ENCODE data around the gene ARID4A. TPM values are rescaled to one million over a fixed set of nuclear protein-coding genes. Genes with fewer than 3 reads are reported as not detected.
"Not testable (repeated sequence)": the region's sequence is repeated elsewhere in the genome, so short reads cannot be mapped to it uniquely, and the experiment has no call there.

Gene ARID4A, protein sequence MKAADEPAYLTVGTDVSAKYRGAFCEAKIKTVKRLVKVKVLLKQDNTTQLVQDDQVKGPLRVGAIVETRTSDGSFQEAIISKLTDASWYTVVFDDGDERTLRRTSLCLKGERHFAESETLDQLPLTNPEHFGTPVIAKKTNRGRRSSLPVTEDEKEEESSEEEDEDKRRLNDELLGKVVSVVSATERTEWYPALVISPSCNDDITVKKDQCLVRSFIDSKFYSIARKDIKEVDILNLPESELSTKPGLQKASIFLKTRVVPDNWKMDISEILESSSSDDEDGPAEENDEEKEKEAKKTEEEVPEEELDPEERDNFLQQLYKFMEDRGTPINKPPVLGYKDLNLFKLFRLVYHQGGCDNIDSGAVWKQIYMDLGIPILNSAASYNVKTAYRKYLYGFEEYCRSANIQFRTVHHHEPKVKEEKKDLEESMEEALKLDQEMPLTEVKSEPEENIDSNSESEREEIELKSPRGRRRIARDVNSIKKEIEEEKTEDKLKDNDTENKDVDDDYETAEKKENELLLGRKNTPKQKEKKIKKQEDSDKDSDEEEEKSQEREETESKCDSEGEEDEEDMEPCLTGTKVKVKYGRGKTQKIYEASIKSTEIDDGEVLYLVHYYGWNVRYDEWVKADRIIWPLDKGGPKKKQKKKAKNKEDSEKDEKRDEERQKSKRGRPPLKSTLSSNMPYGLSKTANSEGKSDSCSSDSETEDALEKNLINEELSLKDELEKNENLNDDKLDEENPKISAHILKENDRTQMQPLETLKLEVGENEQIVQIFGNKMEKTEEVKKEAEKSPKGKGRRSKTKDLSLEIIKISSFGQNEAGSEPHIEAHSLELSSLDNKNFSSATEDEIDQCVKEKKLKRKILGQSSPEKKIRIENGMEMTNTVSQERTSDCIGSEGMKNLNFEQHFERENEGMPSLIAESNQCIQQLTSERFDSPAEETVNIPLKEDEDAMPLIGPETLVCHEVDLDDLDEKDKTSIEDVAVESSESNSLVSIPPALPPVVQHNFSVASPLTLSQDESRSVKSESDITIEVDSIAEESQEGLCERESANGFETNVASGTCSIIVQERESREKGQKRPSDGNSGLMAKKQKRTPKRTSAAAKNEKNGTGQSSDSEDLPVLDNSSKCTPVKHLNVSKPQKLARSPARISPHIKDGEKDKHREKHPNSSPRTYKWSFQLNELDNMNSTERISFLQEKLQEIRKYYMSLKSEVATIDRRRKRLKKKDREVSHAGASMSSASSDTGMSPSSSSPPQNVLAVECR
- 10 to 100 TPM; 21.4 to 26.8 TPM for total RNA-seq

GRCh38 chr14:58298477-58299400 lies at the start of gene ARID4A:
Gene ARID4A (plus strand): TSS chr14:58298555. CDS start chr14:58299855, 1,300 bp downstream.
- Histone ChIP-seq H3K4me3 (peak within 1 kb of the TSS; percentile 100), H3K4me1 (peaks cover 8% of the 10 kb centered on the region), H3K27ac (peak within 1 kb of the TSS; percentile 96), H3K27me3 (no peaks in the 10 kb centered on the region), H3K9ac (ENCODE audit: low read depth in 2 of 2, low read length in 2 of 2) (peak within 1 kb of the TSS; percentile 94 to 98), H3K36me3 (peaks cover 17% of the 10 kb centered on the region), H3K9me3 (no peaks in the 10 kb centered on the region)
- peak; percentile 95 for DNase-seq
- intact Hi-C loops (cut with DNase I): loop anchor here (5.0 kb wide), 1 partner anchor 51 kb away; no protein-coding TSS in a partner anchor
- TF ChIP-seq, protein P1, sequence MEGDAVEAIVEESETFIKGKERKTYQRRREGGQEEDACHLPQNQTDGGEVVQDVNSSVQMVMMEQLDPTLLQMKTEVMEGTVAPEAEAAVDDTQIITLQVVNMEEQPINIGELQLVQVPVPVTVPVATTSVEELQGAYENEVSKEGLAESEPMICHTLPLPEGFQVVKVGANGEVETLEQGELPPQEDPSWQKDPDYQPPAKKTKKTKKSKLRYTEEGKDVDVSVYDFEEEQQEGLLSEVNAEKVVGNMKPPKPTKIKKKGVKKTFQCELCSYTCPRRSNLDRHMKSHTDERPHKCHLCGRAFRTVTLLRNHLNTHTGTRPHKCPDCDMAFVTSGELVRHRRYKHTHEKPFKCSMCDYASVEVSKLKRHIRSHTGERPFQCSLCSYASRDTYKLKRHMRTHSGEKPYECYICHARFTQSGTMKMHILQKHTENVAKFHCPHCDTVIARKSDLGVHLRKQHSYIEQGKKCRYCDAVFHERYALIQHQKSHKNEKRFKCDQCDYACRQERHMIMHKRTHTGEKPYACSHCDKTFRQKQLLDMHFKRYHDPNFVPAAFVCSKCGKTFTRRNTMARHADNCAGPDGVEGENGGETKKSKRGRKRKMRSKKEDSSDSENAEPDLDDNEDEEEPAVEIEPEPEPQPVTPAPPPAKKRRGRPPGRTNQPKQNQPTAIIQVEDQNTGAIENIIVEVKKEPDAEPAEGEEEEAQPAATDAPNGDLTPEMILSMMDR (IDR thresholded peaks at IDR 0.05): no peak

GRCh38 chr14:58249611-58250010 lies 48.7 kb upstream of the ARID4A start:
- Histone ChIP-seq H3K9ac (ENCODE audit: low read depth in 2 of 2, low read length in 2 of 2) (no peak overlapping the region), H3K27me3 (no peaks in the 10 kb centered on the region), H3K4me3 (no peak overlapping the region), H3K9me3 (no peaks in the 10 kb centered on the region), H3K4me1 (no peaks in the 10 kb centered on the region), H3K36me3 (peaks cover 7% of the 10 kb centered on the region), H3K27ac (no peak overlapping the region)
- TF ChIP-seq, protein P1 (IDR thresholded peaks at IDR 0.05): no peak
- no peak for DNase-seq
- intact Hi-C loops (cut with DNase I): loop anchor here (5.0 kb wide), 1 partner anchor 48 kb away; the partner anchor contains the start of gene ARID4A

GRCh38 chr14:58258156-58258555 lies 40.2 kb upstream of the ARID4A start:
- H3K27ac ChIP-seq: no peak overlapping the region
- intact Hi-C loops (cut with DNase I): no loop called here
- no peaks in the 10 kb centered on the region for H3K4me1 ChIP-seq
- DNase-seq: no peak
- no peaks in the 10 kb centered on the region for H3K27me3 ChIP-seq
- H3K4me3 ChIP-seq: no peak overlapping the region
- TF ChIP-seq, protein P1 (IDR thresholded peaks at IDR 0.05): no peak
- H3K9me3 ChIP-seq: no peaks in the 10 kb centered on the region
- no peaks in the 10 kb centered on the region for H3K36me3 ChIP-seq
- no peak overlapping the region for H3K9ac ChIP-seq (ENCODE audit: low read depth in 2 of 2, low read length in 2 of 2)

- intact Hi-C loops (cut with DNase I): loop anchor here (5.0 kb wide), 1 partner anchor 45 kb away; no protein-coding TSS in a partner anchor
- not testable (repeated sequence) for DNase-seq; H3K9me3 ChIP-seq; H3K9ac ChIP-seq (ENCODE audit: low read depth in 2 of 2, low read length in 2 of 2); H3K27me3 ChIP-seq; H3K4me1 ChIP-seq; H3K4me3 ChIP-seq; H3K27ac ChIP-seq
- peaks cover 10% of the 10 kb centered on the region for H3K36me3 ChIP-seq
Measured at GRCh38 chr14:58262005-58262404, 36.4 kb upstream of the ARID4A start.

DNA sequence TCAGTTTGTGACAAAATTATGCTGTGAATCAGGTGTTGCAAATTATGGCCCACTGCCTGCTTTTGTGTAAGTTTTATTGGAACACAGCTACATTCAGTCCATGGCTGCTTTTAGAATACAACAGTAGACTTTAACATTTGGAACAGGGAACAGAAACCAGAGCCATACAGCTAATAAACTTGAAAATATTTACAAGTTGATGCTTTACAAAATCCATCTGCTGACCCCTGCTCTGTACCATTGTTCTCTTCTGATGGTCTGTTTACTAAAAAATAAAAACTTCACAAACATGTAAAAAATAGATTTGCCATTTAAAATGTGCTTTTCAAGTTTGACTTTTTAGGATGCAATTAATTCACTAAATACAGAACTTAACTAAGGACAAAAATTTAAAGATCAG lies 33.0 kb upstream of the ARID4A start:
- H3K4me1 ChIP-seq: no peaks in the 10 kb centered on the region
- H3K27ac ChIP-seq: no peak overlapping the region
- peaks cover 16% of the 10 kb centered on the region for H3K36me3 ChIP-seq

More for the DNA sequence above, 33.0 kb upstream of the ARID4A start:
- Histone ChIP-seq H3K4me3 (no peak overlapping the region), H3K27me3 (no peaks in the 10 kb centered on the region), H3K9me3 (no peaks in the 10 kb centered on the region), H3K9ac (ENCODE audit: low read depth in 2 of 2, low read length in 2 of 2) (no peak overlapping the region)
- intact Hi-C loops (cut with DNase I): no loop called here
- TF ChIP-seq, protein P1 (IDR thresholded peaks at IDR 0.05): no peak
- DNase-seq: no peak
